Measurements from ENCODE around the gene PCCA. TPM values are rescaled to one million over a fixed set of nuclear protein-coding genes. Genes with fewer than 3 reads are reported as not detected.
A peak's percentile ranks its signal among the peaks of the same experiment; 100 is the strongest.

PCCA gene
- total and polyA plus RNA-seq, 4 experiments from 2014 or later: 4.4 to 9.7 (median 7.4) TPM

DNA sequence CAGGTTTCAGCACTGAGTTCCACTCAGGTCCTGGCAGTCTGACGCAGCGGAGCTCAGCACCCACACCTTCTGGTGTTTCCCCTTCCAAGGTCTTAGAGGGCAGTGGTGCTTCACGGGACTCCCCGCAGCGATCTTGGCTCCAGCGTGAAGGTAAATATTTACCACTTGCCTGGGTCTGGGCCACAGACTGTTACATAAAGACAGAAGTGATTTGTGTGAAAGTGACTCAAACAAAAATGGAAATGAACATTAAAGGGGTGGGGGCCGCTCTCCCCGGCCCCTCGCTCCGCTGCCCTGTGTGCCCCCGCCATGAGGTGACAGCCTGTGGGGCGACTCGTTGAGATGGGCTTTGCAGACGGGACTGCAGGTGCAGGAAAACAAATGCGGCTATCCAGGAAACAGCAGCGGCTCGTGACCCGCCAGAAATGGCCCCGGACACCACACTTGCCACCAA lies 444.7 kb downstream of the PCCA start:
- Histone ChIP-seq H3K36me3 (ENCODE audit: insufficient read depth, low read length) (no peaks in the 10 kb centered on the region), H3K4me3 (ENCODE audit: low read length in 2 of 2) (no peak overlapping the region), H3K4me1 (ENCODE audit: insufficient read depth, low read length) (peaks cover 21% of the 10 kb centered on the region), H3K9me3 (ENCODE audit: control insufficient read depth in 1 of 2, low read length in 2 of 2) (no peaks in the 10 kb centered on the region), H3K27me3 (ENCODE audit: insufficient read depth, low read length) (no peaks in the 10 kb centered on the region), H3K27ac (ENCODE audit: low read depth, low read length) (no peak overlapping the region)
- Mint-ChIP-seq H3K27ac (no peak overlapping the region), H3K36me3 (peaks cover 8 to 15% of the 10 kb centered on the region in 2 donors), H3K9me3 (no peaks in the 10 kb centered on the region), H3K4me3 (no peak overlapping the region), H3K4me1 (peaks cover 0 to 21% (median 15%) of the 10 kb centered on the region in 4 donors), H3K27me3 (no peaks in the 10 kb centered on the region)
- POLR2A ChIA-PET (ENCODE audit: partially characterized antibody): no interaction called here
- intact Hi-C loops (cut with micrococcal nuclease): no loop called here
- DNase-seq: no peak
- CTCF ChIA-PET (ENCODE audit: partially characterized antibody): interaction anchor here (1.2 kb wide), 1 partner anchor 23 kb away, joined by 3 read pairs; no protein-coding TSS in a partner anchor

DNA sequence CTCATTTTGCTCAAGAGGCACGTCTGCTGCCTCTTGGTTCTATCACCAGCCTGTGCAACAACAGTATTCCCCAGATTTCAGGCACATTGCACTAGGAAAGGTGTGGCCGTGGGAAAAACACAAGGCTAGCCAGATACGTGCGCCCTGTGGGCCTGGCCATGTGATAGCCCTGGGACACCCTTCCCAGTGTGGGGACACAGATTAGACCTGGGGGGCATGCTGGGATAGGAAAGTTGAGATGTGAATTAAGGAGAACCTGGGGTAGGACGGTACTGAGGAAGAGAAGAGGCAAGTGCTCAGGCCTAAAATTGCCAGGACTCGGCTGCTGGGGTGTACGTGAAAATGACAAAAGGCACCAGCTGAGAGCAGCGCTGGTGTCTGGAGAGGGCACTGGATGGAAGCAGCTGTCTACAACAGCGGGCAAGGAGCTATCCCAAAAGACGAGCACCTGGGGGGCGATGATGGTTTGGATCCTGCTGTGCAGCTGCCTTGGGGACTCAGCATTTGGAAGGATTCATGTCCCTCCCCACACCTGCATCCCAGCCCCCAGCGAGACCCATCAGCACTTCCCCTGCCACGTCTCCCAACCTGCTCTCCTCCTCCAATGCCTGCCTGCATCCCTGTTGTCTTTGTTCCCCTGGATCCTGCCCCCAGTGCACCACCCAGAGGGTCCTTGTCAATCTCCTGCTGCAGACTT lies 445.4 kb downstream of the PCCA start:
- CTCF ChIA-PET (ENCODE audit: partially characterized antibody): no interaction called here

DNA sequence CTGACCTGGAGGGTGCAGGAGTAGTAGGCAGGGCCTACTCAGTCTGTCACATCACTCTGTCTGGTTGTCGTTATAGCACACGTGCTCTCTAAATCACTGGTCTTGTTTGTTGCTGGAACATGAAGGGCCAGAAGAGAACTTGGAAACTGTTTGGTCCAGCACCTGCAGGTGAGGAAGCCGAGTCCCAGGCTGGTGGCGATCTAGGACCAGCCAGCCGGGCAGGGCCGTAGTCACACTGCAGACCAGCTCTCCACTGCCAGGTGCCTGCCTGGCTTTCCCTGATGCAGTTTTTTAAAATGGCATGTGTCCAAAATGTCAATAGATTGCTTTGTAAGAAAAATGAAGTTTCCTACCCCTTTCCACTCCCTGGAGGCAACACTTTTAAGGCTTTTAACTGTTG lies 446.0 kb downstream of the PCCA start:
- no peak overlapping the region for H3K27ac Mint-ChIP-seq
- ChIA-PET CTCF (ENCODE audit: partially characterized antibody) (no interaction called here), POLR2A (ENCODE audit: partially characterized antibody) (no interaction called here)
- peaks cover 0 to 29% (median 24%) of the 10 kb centered on the region in 4 donors for H3K4me1 Mint-ChIP-seq
- H3K27ac ChIP-seq (ENCODE audit: low read depth, low read length): no peak overlapping the region
- H3K4me3 ChIP-seq (ENCODE audit: low read length in 2 of 2): no peak overlapping the region
- no peaks in the 10 kb centered on the region for H3K36me3 ChIP-seq (ENCODE audit: insufficient read depth, low read length)
- intact Hi-C loops (cut with micrococcal nuclease): no loop called here
- no peaks in the 10 kb centered on the region for H3K27me3 ChIP-seq (ENCODE audit: insufficient read depth, low read length)
- H3K9me3 Mint-ChIP-seq: no peaks in the 10 kb centered on the region
- no peak for DNase-seq
- H3K36me3 Mint-ChIP-seq: peaks cover 4 to 11% of the 10 kb centered on the region in 2 donors
- H3K9me3 ChIP-seq (ENCODE audit: control insufficient read depth in 1 of 2, low read length in 2 of 2): no peaks in the 10 kb centered on the region
- peaks cover 29% of the 10 kb centered on the region for H3K4me1 ChIP-seq (ENCODE audit: insufficient read depth, low read length)
- H3K27me3 Mint-ChIP-seq: no peaks in the 10 kb centered on the region
- H3K4me3 Mint-ChIP-seq: no peak overlapping the region

More for the DNA sequence above, 445.4 kb downstream of the PCCA start:
- H3K27me3 Mint-ChIP-seq: no peaks in the 10 kb centered on the region
- Histone ChIP-seq H3K4me3 (ENCODE audit: low read length in 2 of 2) (no peak overlapping the region), H3K27ac (ENCODE audit: low read depth, low read length) (no peak overlapping the region), H3K36me3 (ENCODE audit: insufficient read depth, low read length) (no peaks in the 10 kb centered on the region), H3K9me3 (ENCODE audit: control insufficient read depth in 1 of 2, low read length in 2 of 2) (no peaks in the 10 kb centered on the region), H3K27me3 (ENCODE audit: insufficient read depth, low read length) (no peaks in the 10 kb centered on the region), H3K4me1 (ENCODE audit: insufficient read depth, low read length) (peaks cover 27% of the 10 kb centered on the region)
- no peak overlapping the region for H3K4me3 Mint-ChIP-seq
- peaks cover 0 to 25% (median 22%) of the 10 kb centered on the region in 4 donors for H3K4me1 Mint-ChIP-seq
- intact Hi-C loops (cut with micrococcal nuclease): no loop called here
- no peak for DNase-seq
- H3K9me3 Mint-ChIP-seq: no peaks in the 10 kb centered on the region
- peaks cover 9% of the 10 kb centered on the region in 2 donors for H3K36me3 Mint-ChIP-seq
- POLR2A ChIA-PET (ENCODE audit: partially characterized antibody): no interaction called here
- peak overlapping the region in 1 of 7 donors; percentile 30 for H3K27ac Mint-ChIP-seq

DNA sequence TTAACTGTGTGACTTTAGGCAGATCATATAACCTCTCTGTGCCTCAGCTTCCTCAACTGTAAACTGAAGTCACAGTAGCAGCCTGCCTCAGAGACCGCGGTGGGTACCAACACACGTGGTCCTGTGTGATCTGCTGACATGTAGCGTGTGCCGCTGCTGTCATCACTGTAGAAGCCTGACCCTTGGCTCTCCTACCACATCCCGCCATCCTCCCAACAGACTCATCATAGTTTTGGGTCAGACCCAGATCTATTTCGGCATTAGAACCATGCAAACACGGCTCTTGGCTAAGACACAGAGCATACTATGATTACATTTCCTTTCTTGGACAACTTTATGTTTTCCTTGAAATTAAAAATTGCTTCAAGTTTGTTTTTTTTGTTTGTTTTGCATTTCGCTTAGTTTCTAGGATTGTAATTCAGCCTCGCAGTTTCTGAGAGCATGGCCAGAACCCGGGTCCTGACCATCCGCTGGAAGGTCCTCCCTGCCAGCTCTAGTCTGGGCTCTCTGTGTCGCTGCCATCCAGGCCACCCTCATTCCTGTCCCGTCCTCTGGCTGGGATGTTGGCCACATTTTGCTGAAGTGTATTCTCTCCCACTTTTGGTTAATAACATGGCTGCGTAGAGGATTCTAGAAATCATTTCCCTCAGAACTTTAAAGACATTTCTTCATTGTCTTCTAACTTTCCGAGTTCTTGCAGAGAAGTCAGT lies 446.7 kb downstream of the PCCA start:
- H3K9me3 Mint-ChIP-seq: no peaks in the 10 kb centered on the region
- no peak overlapping the region for H3K27ac ChIP-seq (ENCODE audit: low read depth, low read length)
- no peak overlapping the region for H3K4me3 ChIP-seq (ENCODE audit: low read length in 2 of 2)
- intact Hi-C loops (cut with micrococcal nuclease): no loop called here
- no peaks in the 10 kb centered on the region for H3K27me3 Mint-ChIP-seq
- H3K4me3 Mint-ChIP-seq: no peak overlapping the region
- H3K4me1 ChIP-seq (ENCODE audit: insufficient read depth, low read length): peaks cover 29% of the 10 kb centered on the region
- H3K27me3 ChIP-seq (ENCODE audit: insufficient read depth, low read length): no peaks in the 10 kb centered on the region
- H3K36me3 ChIP-seq (ENCODE audit: insufficient read depth, low read length): no peaks in the 10 kb centered on the region
- peaks cover 0 to 29% (median 24%) of the 10 kb centered on the region in 4 donors for H3K4me1 Mint-ChIP-seq
- no peak for DNase-seq
- CTCF ChIA-PET (ENCODE audit: partially characterized antibody): no interaction called here
- H3K27ac Mint-ChIP-seq: no peak overlapping the region
- POLR2A ChIA-PET (ENCODE audit: partially characterized antibody): no interaction called here
- H3K9me3 ChIP-seq (ENCODE audit: control insufficient read depth in 1 of 2, low read length in 2 of 2): no peaks in the 10 kb centered on the region
- H3K36me3 Mint-ChIP-seq: peaks cover 0 to 18% of the 10 kb centered on the region in 2 donors

DNA sequence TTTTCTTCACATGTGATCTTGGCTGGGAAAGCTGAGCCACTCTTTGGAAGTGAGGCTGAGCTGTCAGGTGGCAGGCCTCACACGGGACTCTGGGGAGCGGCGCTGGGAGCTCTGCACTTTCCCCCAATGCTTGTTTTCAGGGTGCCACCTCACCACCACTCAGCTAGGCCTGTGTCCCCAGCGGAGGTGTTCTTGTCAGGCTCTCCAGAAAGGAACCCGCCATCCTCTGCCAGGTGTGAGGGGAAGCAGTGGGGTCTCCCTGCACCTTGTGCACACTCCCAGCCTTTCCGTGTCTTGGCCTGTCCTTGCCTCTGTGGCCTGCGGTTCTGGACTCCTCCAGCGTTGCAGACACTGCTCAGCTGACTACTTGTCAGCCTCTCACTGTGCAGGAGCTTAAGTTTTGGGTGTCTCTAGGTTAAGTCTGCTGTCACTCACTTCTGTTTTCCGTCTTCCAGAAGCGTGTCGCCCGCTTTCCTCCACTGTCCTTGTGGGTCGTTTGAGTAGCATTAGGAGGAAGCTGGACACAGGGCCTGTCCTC lies 447.8 kb downstream of the PCCA start:
- peaks cover 29% of the 10 kb centered on the region for H3K4me1 ChIP-seq (ENCODE audit: insufficient read depth, low read length)
- no peaks in the 10 kb centered on the region for H3K36me3 ChIP-seq (ENCODE audit: insufficient read depth, low read length)
- H3K27me3 ChIP-seq (ENCODE audit: insufficient read depth, low read length): no peaks in the 10 kb centered on the region
- intact Hi-C loops (cut with micrococcal nuclease): no loop called here
- H3K27ac ChIP-seq (ENCODE audit: low read depth, low read length): no peak overlapping the region
- no peaks in the 10 kb centered on the region for H3K9me3 Mint-ChIP-seq
- H3K4me3 ChIP-seq (ENCODE audit: low read length in 2 of 2): no peak overlapping the region
- H3K27me3 Mint-ChIP-seq: no peaks in the 10 kb centered on the region
- H3K4me3 Mint-ChIP-seq: peak overlapping the region in 1 of 8 donors; percentile 70
- DNase-seq: no peak
- peaks cover 0 to 16% of the 10 kb centered on the region in 2 donors for H3K36me3 Mint-ChIP-seq
- ChIA-PET CTCF (ENCODE audit: partially characterized antibody) (no interaction called here), POLR2A (ENCODE audit: partially characterized antibody) (no interaction called here)
- H3K27ac Mint-ChIP-seq: peak overlapping the region in 2 of 7 donors; percentile 33 to 57
- H3K4me1 Mint-ChIP-seq: peaks cover 0 to 37% (median 26%) of the 10 kb centered on the region in 4 donors
- no peaks in the 10 kb centered on the region for H3K9me3 ChIP-seq (ENCODE audit: control insufficient read depth in 1 of 2, low read length in 2 of 2)

DNA sequence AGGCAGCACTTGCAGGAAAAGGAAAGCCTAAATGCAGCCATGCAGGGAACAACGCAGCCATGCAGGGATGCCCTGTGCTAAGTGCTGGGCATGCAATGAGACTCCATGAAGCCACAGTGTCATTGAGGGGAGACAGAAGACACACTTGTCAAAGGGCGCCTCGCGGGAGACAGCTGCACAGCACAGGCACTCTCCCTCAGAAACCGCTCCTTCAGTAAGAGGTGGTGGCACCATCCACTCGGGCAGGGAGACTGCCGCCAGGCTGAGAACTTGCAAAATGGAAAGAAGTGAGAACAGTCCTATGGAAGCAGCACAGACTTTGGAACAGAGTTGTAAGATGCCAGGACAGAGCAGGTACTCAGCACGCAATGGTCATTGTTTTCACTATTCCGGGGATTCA lies 448.6 kb downstream of the PCCA start:
- Mint-ChIP-seq H3K36me3 (peaks cover 0 to 15% of the 10 kb centered on the region in 2 donors), H3K4me1 (peaks cover 0 to 41% (median 30%) of the 10 kb centered on the region in 4 donors), H3K27me3 (no peaks in the 10 kb centered on the region), H3K4me3 (peak overlapping the region in 5 of 8 donors; percentile 27 to 70 (median 48)), H3K27ac (peak overlapping the region in 5 of 7 donors; percentile 24 to 77 (median 33)), H3K9me3 (no peaks in the 10 kb centered on the region)
- H3K36me3 ChIP-seq (ENCODE audit: insufficient read depth, low read length): no peaks in the 10 kb centered on the region
- H3K27me3 ChIP-seq (ENCODE audit: insufficient read depth, low read length): no peaks in the 10 kb centered on the region
- no peak overlapping the region for H3K4me3 ChIP-seq (ENCODE audit: low read length in 2 of 2)
- intact Hi-C loops (cut with micrococcal nuclease): no loop called here
- no peak overlapping the region for H3K27ac ChIP-seq (ENCODE audit: low read depth, low read length)
- ChIA-PET POLR2A (ENCODE audit: partially characterized antibody) (no interaction called here), CTCF (ENCODE audit: partially characterized antibody) (no interaction called here)
- no peaks in the 10 kb centered on the region for H3K9me3 ChIP-seq (ENCODE audit: control insufficient read depth in 1 of 2, low read length in 2 of 2)
- peaks cover 31% of the 10 kb centered on the region for H3K4me1 ChIP-seq (ENCODE audit: insufficient read depth, low read length)
- DNase-seq: no peak

DNA sequence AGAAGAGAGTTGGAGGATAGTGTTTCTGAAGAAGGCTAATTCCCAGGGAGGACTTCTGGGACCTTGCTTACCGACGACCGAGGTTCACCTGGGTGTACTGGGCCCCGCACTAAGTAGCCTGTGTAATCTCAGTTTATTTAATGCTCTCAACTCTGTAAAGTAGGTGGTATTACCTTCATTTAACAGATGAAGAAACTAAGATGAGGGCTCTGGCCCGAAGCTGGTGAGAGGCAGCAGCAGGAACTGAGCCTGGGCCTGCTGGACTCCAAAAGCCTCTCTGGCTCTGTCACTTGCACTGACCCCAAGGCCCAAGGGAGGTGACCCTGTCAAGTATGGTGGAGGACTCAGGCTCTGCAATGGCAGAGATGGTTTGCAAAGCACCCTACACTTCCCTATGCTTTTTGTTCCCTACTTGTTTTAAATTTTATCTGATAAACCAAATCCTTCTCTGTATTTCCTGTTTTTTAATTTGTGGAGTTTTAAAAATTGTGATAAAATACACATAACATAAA lies 449.1 kb downstream of the PCCA start:
- H3K36me3 ChIP-seq (ENCODE audit: insufficient read depth, low read length): no peaks in the 10 kb centered on the region
- no peaks in the 10 kb centered on the region for H3K9me3 Mint-ChIP-seq
- peak overlapping the region in 3 of 8 donors; percentile 48 to 70 (median 69) for H3K4me3 Mint-ChIP-seq
- ChIA-PET CTCF (ENCODE audit: partially characterized antibody) (no interaction called here), POLR2A (ENCODE audit: partially characterized antibody) (no interaction called here)
- peaks cover 34% of the 10 kb centered on the region for H3K4me1 ChIP-seq (ENCODE audit: insufficient read depth, low read length)
- no peak overlapping the region for H3K27ac ChIP-seq (ENCODE audit: low read depth, low read length)
- H3K27me3 ChIP-seq (ENCODE audit: insufficient read depth, low read length): no peaks in the 10 kb centered on the region
- no peaks in the 10 kb centered on the region for H3K9me3 ChIP-seq (ENCODE audit: control insufficient read depth in 1 of 2, low read length in 2 of 2)
- H3K4me1 Mint-ChIP-seq: peaks cover 3 to 46% (median 34%) of the 10 kb centered on the region in 4 donors
- H3K36me3 Mint-ChIP-seq: peaks cover 2 to 15% of the 10 kb centered on the region in 2 donors
- DNase-seq: no peak
- H3K27me3 Mint-ChIP-seq: no peaks in the 10 kb centered on the region
- intact Hi-C loops (cut with micrococcal nuclease): no loop called here
- H3K27ac Mint-ChIP-seq: peak overlapping the region in 4 of 7 donors; percentile 30 to 77 (median 54)
- H3K4me3 ChIP-seq (ENCODE audit: low read length in 2 of 2): no peak overlapping the region
